GM12878 (cell line): ENCODE results near the gene GPR26. TPM values are rescaled to one million over a fixed set of nuclear protein-coding genes. Genes with fewer than 3 reads are reported as not detected.

Source experiments
- ATAC-seq: fragments of 200-7000 bp; cut with Tn5 transposase; 3 replicates; pipeline ENCODE4 v1.9.1; 2020; ENCODE audit warnings: mild to moderate bottlenecking, moderate library complexity
- BruUV-seq: library from RNA; stranded (reverse); fragments of 400-500 nt; replicated peaks from 2 replicates; lab custom pipeline; 2021; lab: Mats Ljungman, UMichigan
- CTCF ChIA-PET: fragments of 300-600 bp; sonication (Branson Sonifier 250); formaldehyde crosslinking; extraction: SDS; loops from one replicate; lab custom pipeline; 2021; ENCODE audit warnings: inconsistent platforms; lab: Yijun Ruan, JAX
- POLR2A ChIA-PET: fragments of 350-600 bp; formaldehyde crosslinking; extraction: SDS; loops from one replicate; lab custom pipeline; 2021; ENCODE audit warnings: inconsistent platforms; lab: Charles Lee
- RAD21 ChIA-PET: fragments of 300-600 bp; sonication (Branson Sonifier 250); formaldehyde crosslinking; loops from one replicate; lab custom pipeline; 2023; ENCODE audit warnings: antibody characterized with exemption; ENCODE audit not compliant: unreplicated experiment; lab: Charles Lee
- SMC1A ChIA-PET: fragments of 300-600 bp; sonication (Branson Sonifier 250); formaldehyde crosslinking; loops from one replicate; lab custom pipeline; 2023; ENCODE audit not compliant: unreplicated experiment, uncharacterized antibody; lab: Charles Lee
- DNase-seq: peaks from one replicate; pipeline ENCODE4 v3.0.0-alpha.2; 2011; ENCODE audit warnings: low read depth, low spot score
- FAIRE-seq: peaks from 3 replicates; lab custom pipeline; 2011; peaks lifted over from hg19 to GRCh38; lab: Jason Lieb, UNC
- H2AFZ ChIP-seq: 2 replicates; pipeline ENCODE4 v1.6.0; 2011; ENCODE audit warnings: low read depth, low read length, control low read depth; ENCODE audit not compliant: control insufficient read depth
- H3K27ac ChIP-seq: 2 replicates; pipeline ENCODE4 v1.5.1; 2011; ENCODE audit warnings: control low read depth; ENCODE audit not compliant: control insufficient read depth, insufficient read depth
- H3K27me3 ChIP-seq, 2 experiments: replicated peaks in 1 of 2; 2 replicates each; pipeline versions ENCODE4 v1.6.0 to v1.6.1; 2011; ENCODE audit warnings: low read length in 1 of 2; ENCODE audit not compliant: control insufficient read depth in 2 of 2, insufficient read depth in 2 of 2
- H3K36me3 ChIP-seq, 2 experiments: 2 replicates each; pipeline ENCODE4 v1.5.1; 2011; ENCODE audit warnings: low read length in 1 of 2; ENCODE audit not compliant: control insufficient read depth in 2 of 2, insufficient read depth in 2 of 2
- H3K4me1 ChIP-seq: 2 replicates; pipeline ENCODE4 v1.6.1; 2011; ENCODE audit warnings: mild to moderate bottlenecking, low read length, moderate library complexity, mixed read lengths; ENCODE audit not compliant: control insufficient read depth, insufficient read depth
- H3K4me2 ChIP-seq: 2 replicates; pipeline ENCODE4 v1.6.0; 2011; ENCODE audit warnings: control low read depth; ENCODE audit not compliant: control insufficient read depth, insufficient read depth
- H3K4me3 ChIP-seq: fragments of 200-600 bp; sonication (generic); 2 replicates; pipeline ENCODE4 v1.5.1; 2016
- H3K79me2 ChIP-seq: 2 replicates; pipeline ENCODE4 v1.6.0; 2011; ENCODE audit warnings: low read length; ENCODE audit not compliant: control insufficient read depth, insufficient read depth
- H3K9ac ChIP-seq: 2 replicates; pipeline ENCODE4 v1.8.0; 2011; ENCODE audit warnings: low read length, control low read depth, mixed read lengths; ENCODE audit not compliant: control insufficient read depth, insufficient read depth
- H3K9me3 ChIP-seq: replicated peaks from 3 replicates; pipeline ENCODE4 v1.5.1; 2011; ENCODE audit warnings: mild to moderate bottlenecking, low read length; ENCODE audit not compliant: control insufficient read depth, insufficient read depth
- H4K20me1 ChIP-seq: 2 replicates; pipeline ENCODE4 v1.6.0; 2011; ENCODE audit not compliant: control insufficient read depth, insufficient read depth
- DPF2 ChIP-seq: fragments of 450-650 bp; IDR thresholded peaks from 2 replicates; pipeline ENCODE4 v1.6.1; 2017; ENCODE audit warnings: mild to moderate bottlenecking
- MTA3 ChIP-seq: IDR thresholded peaks from 2 replicates; pipeline ENCODE4 v1.6.1; 2012; ENCODE audit warnings: low read length, inconsistent platforms, borderline replicate concordance
- NFYA ChIP-seq: IDR thresholded peaks from 2 replicates; pipeline ENCODE4 v1.6.1; 2011; ENCODE audit warnings: low read depth, mild to moderate bottlenecking, low read length, improper control_type of control experiment, borderline replicate concordance
- SREBF2 ChIP-seq: IDR thresholded peaks from 2 replicates; pipeline ENCODE4 v1.6.1; 2012; ENCODE audit warnings: mild to moderate bottlenecking, low read length
- ZNF24 ChIP-seq: fragments of 450-650 bp; IDR thresholded peaks from 2 replicates; pipeline ENCODE4 v1.6.1; 2017; ENCODE audit warnings: antibody characterized with exemption, mild to moderate bottlenecking
- WGBS: methylation state at CpG from one replicate; pipeline ENCODE4 v1.1.6; 2016; ENCODE audit warnings: low lambda C conversion rate; ENCODE audit not compliant: insufficient replicate concordance, insufficient coverage; ENCODE audit errors: missing lambda C conversion rate; 5-methylcytosine and 5-hydroxymethylcytosine counted together
- in situ Hi-C: fragments of 300-500 bp; cut with MboI; formaldehyde crosslinking; loops from 9 replicates; pipeline ENCODE4 v1.14.3; 2018; ENCODE audit warnings: mixed read lengths
- intact Hi-C: fragments of 100-400 bp; cut with micrococcal nuclease; formaldehyde crosslinking; loops from one replicate; pipeline ENCODE4 v1.14.2; 2022; ENCODE audit not compliant: unreplicated experiment
- polyA plus RNA-seq, 11 experiments: library from polyadenylated mRNA; depleted of rRNA in 4 of 11; unstranded in 6 of 11; stranded (reverse) in 5 of 11; fragments of >200 nt; fragmentation: Nextera tagmentation in 4 of 11; fragmentation: Illumina TruSeq in 1 of 11; extraction: Ambion mirVana in 4 of 11; extraction: Trizol in 1 of 11; gene quantifications; 1 replicate in 1 of 11; 2 replicates in 10 of 11; pipeline versions ENCODE4 v1.2.1 to v1.2.3, GENCODE V29; 2011 to 2016; ENCODE audit warnings: inconsistent platforms in 2 of 11, missing spikeins in 2 of 11, low read depth in 1 of 11
- total RNA-seq, 4 experiments: library from RNA; depleted of rRNA in 3 of 4; stranded (reverse); fragments of >200 nt in 3 of 4; fragmentation: Illumina TruSeq in 1 of 4; extraction: Trizol in 1 of 4; gene quantifications; 2 replicates each; pipeline versions ENCODE4 v1.2.1 to v1.2.3, GENCODE V29; 2013 to 2021
- TF ChIP-seq, protein P1 (sequence below): IDR thresholded peaks from 2 replicates; pipeline ENCODE4 v1.6.1; 2012; ENCODE audit warnings: low read depth, low read length, improper control_type of control experiment
- TF ChIP-seq, protein P2 (sequence below): fragments of 450-650 bp; IDR thresholded peaks from 2 replicates; pipeline ENCODE4 v1.6.1; 2018; ENCODE audit warnings: mild to moderate bottlenecking, low read depth, moderate library complexity; ENCODE audit not compliant: partially characterized antibody

Gene GPR26
- total and polyA plus RNA-seq, 10 of the 15 experiments (the other 5 are each of a cell fraction or from before 2014, with no cell fraction given) = 0.01 to 0.03 TPM; not detected in 8

- TF ChIP-seq, protein P1, sequence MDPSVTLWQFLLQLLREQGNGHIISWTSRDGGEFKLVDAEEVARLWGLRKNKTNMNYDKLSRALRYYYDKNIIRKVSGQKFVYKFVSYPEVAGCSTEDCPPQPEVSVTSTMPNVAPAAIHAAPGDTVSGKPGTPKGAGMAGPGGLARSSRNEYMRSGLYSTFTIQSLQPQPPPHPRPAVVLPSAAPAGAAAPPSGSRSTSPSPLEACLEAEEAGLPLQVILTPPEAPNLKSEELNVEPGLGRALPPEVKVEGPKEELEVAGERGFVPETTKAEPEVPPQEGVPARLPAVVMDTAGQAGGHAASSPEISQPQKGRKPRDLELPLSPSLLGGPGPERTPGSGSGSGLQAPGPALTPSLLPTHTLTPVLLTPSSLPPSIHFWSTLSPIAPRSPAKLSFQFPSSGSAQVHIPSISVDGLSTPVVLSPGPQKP = no peak
- TF ChIP-seq ZNF24 (no peak), DPF2 (no peak), MTA3 (no peak), SREBF2 (no peak), NFYA (no peak)
Measured at GRCh38 chr10:123645016-123645415, 21.1 kb upstream of the GPR26 start (continued).

GRCh38 chr10:123645615-123646014 lies 20.5 kb upstream of the GPR26 start:
- Histone ChIP-seq H2AFZ (no peak overlapping the region), H3K9ac (no peak overlapping the region), H3K36me3 (no peaks in the 10 kb centered on the region), H3K27ac (no peak overlapping the region), H4K20me1 (no peaks in the 10 kb centered on the region), H3K79me2 (no peaks in the 10 kb centered on the region), H3K4me2 (no peak overlapping the region), H3K4me3 (no peak overlapping the region), H3K27me3 (peaks cover 0 to 6% of the 10 kb centered on the region in 2 experiments; a peak in 3 of 4 replicates), H3K4me1 (no peaks in the 10 kb centered on the region), H3K9me3 (no peaks in the 10 kb centered on the region)
- no TSS peak for BruUV-seq
- SMC1A ChIA-PET = no interaction called here
- DNase-seq (no peak), FAIRE-seq (no peak), ATAC-seq (no peak)
- POLR2A ChIA-PET = no interaction called here
- RAD21 ChIA-PET = no interaction called here
- intact Hi-C loops (no loop called here), in situ Hi-C loops (no loop called here)
- TF ChIP-seq, protein P2, sequence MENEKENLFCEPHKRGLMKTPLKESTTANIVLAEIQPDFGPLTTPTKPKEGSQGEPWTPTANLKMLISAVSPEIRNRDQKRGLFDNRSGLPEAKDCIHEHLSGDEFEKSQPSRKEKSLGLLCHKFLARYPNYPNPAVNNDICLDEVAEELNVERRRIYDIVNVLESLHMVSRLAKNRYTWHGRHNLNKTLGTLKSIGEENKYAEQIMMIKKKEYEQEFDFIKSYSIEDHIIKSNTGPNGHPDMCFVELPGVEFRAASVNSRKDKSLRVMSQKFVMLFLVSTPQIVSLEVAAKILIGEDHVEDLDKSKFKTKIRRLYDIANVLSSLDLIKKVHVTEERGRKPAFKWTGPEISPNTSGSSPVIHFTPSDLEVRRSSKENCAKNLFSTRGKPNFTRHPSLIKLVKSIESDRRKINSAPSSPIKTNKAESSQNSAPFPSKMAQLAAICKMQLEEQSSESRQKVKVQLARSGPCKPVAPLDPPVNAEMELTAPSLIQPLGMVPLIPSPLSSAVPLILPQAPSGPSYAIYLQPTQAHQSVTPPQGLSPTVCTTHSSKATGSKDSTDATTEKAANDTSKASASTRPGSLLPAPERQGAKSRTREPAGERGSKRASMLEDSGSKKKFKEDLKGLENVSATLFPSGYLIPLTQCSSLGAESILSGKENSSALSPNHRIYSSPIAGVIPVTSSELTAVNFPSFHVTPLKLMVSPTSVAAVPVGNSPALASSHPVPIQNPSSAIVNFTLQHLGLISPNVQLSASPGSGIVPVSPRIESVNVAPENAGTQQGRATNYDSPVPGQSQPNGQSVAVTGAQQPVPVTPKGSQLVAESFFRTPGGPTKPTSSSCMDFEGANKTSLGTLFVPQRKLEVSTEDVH = no peak
- CTCF ChIA-PET = no interaction called here
- WGBS = 17% methylated on average over 10 of the region's 10 CpGs
